Subcutaneous abdominal adipose tissue (tissue), 5 donors: ENCODE measurements around the gene PHTF1.
"Not testable (repeated sequence)": the region's sequence is repeated elsewhere in the genome, so short reads cannot be mapped to it uniquely, and the experiment has no call there.

ENCODE experiments used
- H3K27ac ChIP-seq: one replicate; pipeline ENCODE4 v1.7.0; 2013; ENCODE audit warnings: low read depth, mild to moderate bottlenecking, inconsistent platforms, low read length, moderate library complexity
- H3K27me3 ChIP-seq, 5 donors: one replicate each; pipeline ENCODE4 v1.7.0; 2013; ENCODE audit warnings: low read length in 5 of 5, inconsistent platforms in 1 of 5; ENCODE audit not compliant: control insufficient read depth in 5 of 5, insufficient read depth in 4 of 5
- H3K36me3 ChIP-seq, 5 donors: one replicate each; pipeline ENCODE4 v1.7.0; 2013; ENCODE audit warnings: low read length in 5 of 5; ENCODE audit not compliant: control insufficient read depth in 5 of 5, insufficient read depth in 5 of 5
- H3K4me1 ChIP-seq, 5 donors: one replicate each; pipeline ENCODE4 v1.7.0; 2013; ENCODE audit warnings: low read length in 5 of 5, mild to moderate bottlenecking in 3 of 5, moderate library complexity in 1 of 5; ENCODE audit not compliant: control insufficient read depth in 5 of 5, insufficient read depth in 5 of 5
- H3K4me3 ChIP-seq, 5 donors: one replicate each; pipeline ENCODE4 v1.7.0; 2013; ENCODE audit warnings: low read length in 5 of 5, low read depth in 1 of 5
- H3K9ac ChIP-seq, 5 donors: one replicate each; pipeline ENCODE4 v1.7.0; 2013; ENCODE audit warnings: low read length in 5 of 5, mild to moderate bottlenecking in 4 of 5, moderate library complexity in 3 of 5
- H3K9me3 ChIP-seq, 5 donors: one replicate each; pipeline ENCODE4 v1.7.0; 2013; ENCODE audit warnings: low read length in 5 of 5; ENCODE audit not compliant: control insufficient read depth in 5 of 5
- donor health status: healthy.
- donor health status: healthy.
- donor health status: healthy.
- donor health status: healthy.
- donor health status: healthy.

PHTF1 gene

DNA sequence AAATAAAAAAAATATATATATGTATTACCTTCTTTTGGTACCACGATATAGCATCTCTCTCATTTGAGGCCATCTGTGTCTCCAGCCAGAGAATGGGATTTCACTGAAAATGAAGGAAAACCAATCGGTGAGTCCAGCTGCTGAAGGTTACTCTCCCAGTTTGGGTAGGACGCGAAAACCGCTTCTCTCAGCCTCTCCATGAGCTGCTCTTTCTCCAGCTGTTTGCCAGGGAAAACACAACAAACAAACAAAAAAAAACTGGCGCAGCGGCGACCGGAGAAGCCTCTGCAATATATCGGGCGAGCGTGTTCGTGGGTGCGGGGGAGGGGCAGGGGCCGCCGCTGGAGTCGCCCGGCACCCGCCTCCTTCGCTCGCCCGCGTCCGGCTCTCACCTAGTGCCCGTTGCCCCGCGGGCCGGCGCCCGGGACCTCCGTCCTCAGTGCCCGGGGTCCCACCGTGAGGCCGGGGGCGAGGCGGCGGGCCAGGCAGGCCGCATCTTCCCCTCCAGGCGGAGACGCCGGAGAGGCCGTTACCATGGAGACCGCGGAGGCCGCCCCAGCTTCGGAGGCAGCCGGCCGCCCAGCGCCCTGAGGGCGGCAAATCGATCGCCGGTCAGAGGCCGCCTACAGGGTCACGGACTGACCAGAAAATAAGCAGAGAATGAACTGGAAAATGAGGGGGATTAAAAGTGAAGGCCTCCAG lies 504 bp downstream of the PHTF1 start:
- Histone ChIP-seq H3K9ac (peak overlapping the region; percentile 93 to 100 (median 96)), H3K4me3 (peak overlapping the region; percentile 87 to 99 (median 95)), H3K27ac (peak overlapping the region; percentile 94), H3K4me1 (peaks cover 0 to 26% (median 21%) of the 10 kb centered on the region in 5 donors), H3K36me3 (peaks cover 0 to 4% (median 0%) of the 10 kb centered on the region in 5 donors), H3K9me3 (no peaks in the 10 kb centered on the region), H3K27me3 (no peaks in the 10 kb centered on the region)

DNA sequence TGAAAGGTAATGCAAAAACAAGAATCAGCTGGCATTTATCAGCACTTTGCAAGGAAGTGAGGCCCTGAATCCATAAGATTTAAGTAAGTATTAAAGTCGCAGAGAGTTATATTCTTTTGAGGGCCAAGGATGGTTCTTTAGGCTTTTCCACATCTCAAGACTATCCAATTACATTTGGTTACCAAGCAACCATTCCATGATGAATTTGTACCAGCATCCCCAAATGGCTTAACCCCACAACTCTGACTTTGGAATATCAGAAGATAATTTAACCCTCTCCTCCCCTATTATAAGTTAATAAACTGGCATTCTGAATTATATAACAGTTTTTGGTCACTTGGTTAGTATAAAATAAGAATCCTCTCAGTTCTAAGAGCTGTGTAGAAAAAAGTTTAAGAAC lies 2.8 kb downstream of the PHTF1 start:
- Histone ChIP-seq H3K27ac (no peak overlapping the region), H3K9ac (no peak overlapping the region), H3K27me3 (no peaks in the 10 kb centered on the region), H3K4me3 (no peak overlapping the region), H3K36me3 (peaks cover 0 to 6% (median 0%) of the 10 kb centered on the region in 5 donors), H3K9me3 (no peaks in the 10 kb centered on the region), H3K4me1 (peaks cover 0 to 23% (median 21%) of the 10 kb centered on the region in 5 donors)

DNA sequence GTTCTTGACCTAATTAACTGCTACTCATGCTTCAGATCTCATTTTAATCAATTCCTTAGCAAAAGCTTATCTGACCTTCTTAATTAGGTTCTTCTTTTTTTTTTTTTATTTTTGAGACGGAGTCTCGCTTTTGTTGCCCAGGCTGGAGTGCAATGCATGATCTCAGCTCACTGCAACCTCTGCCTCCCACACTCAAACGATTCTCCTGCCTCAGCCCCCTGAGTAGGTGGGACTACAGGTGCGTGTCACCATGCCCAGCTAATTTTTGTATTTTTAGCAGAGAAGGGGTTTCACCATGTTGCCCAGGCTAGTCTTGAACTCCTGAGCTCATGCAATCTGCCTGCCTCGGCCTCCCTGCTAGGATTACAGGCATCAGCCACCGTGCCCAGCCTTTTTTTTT lies 6.0 kb downstream of the PHTF1 start:
- not testable (repeated sequence) for H3K9me3 ChIP-seq, H3K27ac ChIP-seq, H3K4me3 ChIP-seq, H3K9ac ChIP-seq, H3K27me3 ChIP-seq
- Histone ChIP-seq H3K36me3 (peaks cover 0 to 14% (median 4%) of the 10 kb centered on the region in 5 donors), H3K4me1 (peaks cover 0 to 14% (median 10%) of the 10 kb centered on the region in 5 donors)

DNA sequence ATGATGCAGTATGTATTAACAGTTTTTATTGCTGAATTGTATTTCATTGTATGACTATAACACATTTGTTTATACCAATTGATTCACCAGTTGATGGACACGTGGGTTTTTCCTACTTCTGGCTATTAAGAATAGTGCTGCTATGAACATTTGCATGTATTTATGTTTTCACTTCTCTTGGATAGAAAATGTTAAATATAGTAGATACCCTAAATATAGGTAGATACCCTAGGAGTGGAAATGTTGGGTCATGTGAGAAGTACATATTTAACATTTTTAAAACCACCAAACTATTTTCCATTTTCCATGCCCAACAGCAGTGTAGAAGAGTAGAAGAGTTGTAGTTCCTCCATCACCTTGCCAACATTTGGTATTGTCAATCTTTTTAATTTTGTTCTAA lies 7.8 kb downstream of the PHTF1 start:
- H3K27me3 ChIP-seq, result no peaks in the 10 kb centered on the region
- no peak overlapping the region for H3K27ac ChIP-seq
- no peak overlapping the region for H3K4me3 ChIP-seq
- peaks cover 0 to 14% (median 11%) of the 10 kb centered on the region in 5 donors for H3K36me3 ChIP-seq
- no peaks in the 10 kb centered on the region for H3K9me3 ChIP-seq
- no peak overlapping the region for H3K9ac ChIP-seq
- H3K4me1 ChIP-seq, result no peaks in the 10 kb centered on the region

DNA sequence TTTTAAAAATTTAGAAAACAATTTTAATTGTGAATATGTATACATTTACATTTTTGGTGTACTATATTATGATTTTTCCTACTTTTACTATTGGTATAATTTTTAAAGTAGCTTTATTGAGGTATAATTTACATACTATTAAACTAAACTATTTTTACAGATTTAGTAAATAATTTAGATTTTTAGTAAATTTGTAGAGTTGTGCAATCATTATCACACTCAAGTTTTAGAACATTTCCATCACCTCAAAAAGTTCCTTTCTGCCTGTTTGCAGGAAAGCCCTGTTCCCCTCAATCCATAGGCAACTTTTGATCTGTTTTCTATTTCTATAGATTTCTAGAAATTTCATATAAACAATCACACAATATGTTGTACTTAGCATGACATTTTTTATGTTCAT lies 8.2 kb downstream of the PHTF1 start:
- Histone ChIP-seq H3K9ac (no peak overlapping the region), H3K4me1 (no peaks in the 10 kb centered on the region), H3K27ac (no peak overlapping the region), H3K4me3 (no peak overlapping the region), H3K9me3 (no peaks in the 10 kb centered on the region), H3K27me3 (no peaks in the 10 kb centered on the region), H3K36me3 (peaks cover 0 to 14% (median 11%) of the 10 kb centered on the region in 5 donors)

DNA sequence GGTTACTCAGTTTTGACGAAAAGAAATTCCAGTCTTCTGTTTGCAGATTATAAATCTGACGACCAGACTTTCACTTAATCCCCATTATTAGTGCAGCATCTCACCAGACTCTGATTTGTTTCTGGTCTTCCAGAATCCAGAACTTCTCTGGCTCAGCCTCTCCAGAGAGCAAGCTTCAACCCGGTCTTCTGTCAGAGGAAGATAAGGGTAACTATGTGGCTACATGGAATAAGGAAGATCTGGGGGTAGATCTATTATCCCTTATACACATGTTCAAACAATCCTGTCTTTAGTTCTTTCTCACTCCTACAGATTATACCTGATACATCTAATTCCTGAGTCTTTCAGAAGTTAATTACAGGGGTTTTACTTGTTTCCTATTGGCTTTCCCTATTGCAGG lies 9.9 kb downstream of the PHTF1 start:
- Histone ChIP-seq H3K27ac (no peak overlapping the region), H3K9ac (no peak overlapping the region), H3K4me3 (no peak overlapping the region), H3K4me1 (no peaks in the 10 kb centered on the region), H3K9me3 (no peaks in the 10 kb centered on the region), H3K27me3 (no peaks in the 10 kb centered on the region), H3K36me3 (peaks cover 0 to 14% (median 7%) of the 10 kb centered on the region in 5 donors)

DNA sequence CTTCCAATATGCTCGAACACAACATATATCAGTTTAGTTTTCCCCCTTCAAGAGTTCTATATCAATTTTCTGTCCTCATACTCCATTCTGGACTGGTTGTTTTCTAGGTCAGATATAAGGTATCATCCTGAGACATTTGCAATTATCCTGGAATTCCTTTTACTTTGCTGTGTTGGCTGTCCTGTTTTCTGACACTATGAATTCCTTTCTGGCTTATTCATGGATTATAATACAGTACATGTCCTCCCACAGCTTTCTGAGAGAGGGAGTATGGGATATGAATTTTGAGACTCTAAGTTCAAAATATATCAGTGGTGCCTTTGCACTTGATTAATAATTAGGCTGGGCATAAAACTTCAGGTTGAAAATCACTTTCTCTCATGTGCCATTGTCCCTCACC lies 11.9 kb downstream of the PHTF1 start:
- Histone ChIP-seq H3K27ac (no peak overlapping the region), H3K9ac (no peak overlapping the region), H3K36me3 (peaks cover 3 to 11% (median 7%) of the 10 kb centered on the region in 5 donors), H3K9me3 (no peaks in the 10 kb centered on the region), H3K4me3 (no peak overlapping the region), H3K4me1 (no peaks in the 10 kb centered on the region), H3K27me3 (no peaks in the 10 kb centered on the region)

DNA sequence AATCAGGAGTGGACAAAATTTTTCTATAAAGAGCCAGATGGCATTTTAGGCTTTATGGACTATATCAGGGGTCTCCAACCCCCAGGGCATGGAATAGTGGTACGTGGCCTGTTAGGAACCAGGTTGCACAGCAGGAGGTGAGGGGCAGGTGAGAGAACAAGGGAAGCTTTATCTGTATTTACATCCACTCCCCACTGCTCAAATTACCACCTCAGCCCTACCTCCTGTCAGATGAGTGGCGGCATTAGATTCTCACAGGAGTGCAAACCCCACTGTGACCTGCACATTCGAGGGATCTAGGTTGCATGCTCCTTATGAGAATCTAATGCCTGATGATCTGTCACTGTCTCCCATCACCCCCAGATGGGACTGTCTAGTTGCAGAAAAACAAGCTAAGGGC lies 13.9 kb downstream of the PHTF1 start:
- Histone ChIP-seq H3K4me1 (no peaks in the 10 kb centered on the region), H3K27ac (no peak overlapping the region), H3K9ac (no peak overlapping the region), H3K36me3 (peaks cover 3 to 11% (median 7%) of the 10 kb centered on the region in 5 donors), H3K9me3 (no peaks in the 10 kb centered on the region), H3K4me3 (no peak overlapping the region), H3K27me3 (no peaks in the 10 kb centered on the region)

DNA sequence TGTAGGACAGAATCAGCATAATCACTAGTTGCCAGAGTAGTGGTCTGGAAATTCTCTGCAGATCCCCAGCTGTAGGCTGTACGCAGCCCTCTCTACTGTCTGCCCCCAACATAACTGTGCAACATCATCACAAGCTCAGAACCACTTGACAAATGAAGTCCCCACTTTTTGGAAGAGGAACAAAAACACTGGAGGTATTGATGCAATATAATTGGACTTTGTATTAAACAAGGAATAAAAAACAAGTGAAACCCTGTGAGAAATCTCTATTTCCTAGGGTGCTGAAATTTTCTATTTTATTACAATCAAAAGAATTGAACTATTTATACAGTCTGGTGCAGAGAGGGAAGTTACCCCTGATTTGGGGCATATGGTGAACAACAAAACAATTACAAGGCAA lies 15.2 kb downstream of the PHTF1 start:
- no peak overlapping the region for H3K27ac ChIP-seq

DNA sequence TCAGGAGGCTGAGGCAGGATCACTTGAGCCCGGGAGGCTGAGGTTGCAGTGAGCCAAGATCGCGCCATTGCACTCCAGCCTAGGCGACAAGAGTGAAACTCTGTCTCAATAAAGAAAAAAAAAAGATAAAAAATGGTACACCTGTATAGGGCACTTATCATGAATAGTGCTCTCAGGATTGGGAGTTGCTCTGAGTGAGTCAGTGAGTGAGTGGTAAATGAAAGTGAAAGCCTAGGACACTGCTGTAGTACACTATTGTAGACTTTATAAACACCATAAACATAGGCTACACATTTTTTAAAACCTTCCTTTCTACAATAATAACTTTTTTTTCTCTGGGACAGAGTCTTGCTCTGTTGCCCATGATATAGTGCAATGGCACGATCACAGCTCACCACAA lies 16.8 kb downstream of the PHTF1 start:
- H3K36me3 ChIP-seq, result peaks cover 3 to 13% (median 8%) of the 10 kb centered on the region in 5 donors
- no peaks in the 10 kb centered on the region for H3K27me3 ChIP-seq
- no peaks in the 10 kb centered on the region for H3K9me3 ChIP-seq
- H3K4me1 ChIP-seq, result no peaks in the 10 kb centered on the region
- H3K9ac ChIP-seq, result no peak overlapping the region
- no peak overlapping the region for H3K27ac ChIP-seq
- no peak overlapping the region for H3K4me3 ChIP-seq

More for the DNA sequence above, 15.2 kb downstream of the PHTF1 start:
- no peaks in the 10 kb centered on the region for H3K27me3 ChIP-seq
- peaks cover 0 to 8% (median 3%) of the 10 kb centered on the region in 5 donors for H3K36me3 ChIP-seq
- no peaks in the 10 kb centered on the region for H3K9me3 ChIP-seq
- H3K4me1 ChIP-seq, result no peaks in the 10 kb centered on the region
- no peak overlapping the region for H3K9ac ChIP-seq
- no peak overlapping the region for H3K4me3 ChIP-seq
